ENCODE measurements around the gene FNDC3A. TPM values are rescaled to one million over a fixed set of nuclear protein-coding genes. Genes with fewer than 3 reads are reported as not detected.

Gene FNDC3A
- total RNA-seq, 3 donors from 2014 or later (not counting 1 experiment from before 2014, with no cell fraction given) = 38.3 to 46.0 (median 41.5) TPM

GRCh38 chr13:48950501-48950875, 25.2 kb upstream of the FNDC3A start:
- H3K9me3 ChIP-seq (ENCODE audit: control insufficient read depth, insufficient read depth, low read length) = no peaks in the 10 kb centered on the region
- H3K36me3 ChIP-seq (ENCODE audit: control insufficient read depth, insufficient read depth, low read length) = no peaks in the 10 kb centered on the region
- no peaks in the 10 kb centered on the region for H3K4me1 Mint-ChIP-seq
- H3K27me3 ChIP-seq (ENCODE audit: control insufficient read depth, insufficient read depth, low read length) = no peaks in the 10 kb centered on the region
- TF ChIP-seq, protein P1, sequence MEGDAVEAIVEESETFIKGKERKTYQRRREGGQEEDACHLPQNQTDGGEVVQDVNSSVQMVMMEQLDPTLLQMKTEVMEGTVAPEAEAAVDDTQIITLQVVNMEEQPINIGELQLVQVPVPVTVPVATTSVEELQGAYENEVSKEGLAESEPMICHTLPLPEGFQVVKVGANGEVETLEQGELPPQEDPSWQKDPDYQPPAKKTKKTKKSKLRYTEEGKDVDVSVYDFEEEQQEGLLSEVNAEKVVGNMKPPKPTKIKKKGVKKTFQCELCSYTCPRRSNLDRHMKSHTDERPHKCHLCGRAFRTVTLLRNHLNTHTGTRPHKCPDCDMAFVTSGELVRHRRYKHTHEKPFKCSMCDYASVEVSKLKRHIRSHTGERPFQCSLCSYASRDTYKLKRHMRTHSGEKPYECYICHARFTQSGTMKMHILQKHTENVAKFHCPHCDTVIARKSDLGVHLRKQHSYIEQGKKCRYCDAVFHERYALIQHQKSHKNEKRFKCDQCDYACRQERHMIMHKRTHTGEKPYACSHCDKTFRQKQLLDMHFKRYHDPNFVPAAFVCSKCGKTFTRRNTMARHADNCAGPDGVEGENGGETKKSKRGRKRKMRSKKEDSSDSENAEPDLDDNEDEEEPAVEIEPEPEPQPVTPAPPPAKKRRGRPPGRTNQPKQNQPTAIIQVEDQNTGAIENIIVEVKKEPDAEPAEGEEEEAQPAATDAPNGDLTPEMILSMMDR (IDR thresholded peaks at IDR 0.05) = no peak
- no peak overlapping the region for H3K27ac ChIP-seq (ENCODE audit: low read length)
- intact Hi-C loops (cut with micrococcal nuclease) = no loop called here
- H3K4me3 ChIP-seq (ENCODE audit: low read length) = no peak overlapping the region
- DNase-seq (no peak), ATAC-seq (no peak)
- no peaks in the 10 kb centered on the region for H3K4me1 ChIP-seq (ENCODE audit: control insufficient read depth, insufficient read depth, low read length)
- H3K27ac Mint-ChIP-seq = no peak overlapping the region
- WGBS (ENCODE audit: insufficient coverage) = 79% methylated on average over 1 of the region's 1 CpG
- no peaks in the 10 kb centered on the region for H3K9me3 Mint-ChIP-seq
- no peak overlapping the region for H3K4me3 Mint-ChIP-seq
- H3K27me3 Mint-ChIP-seq (ENCODE audit: low read depth in 2 of 2) = peaks cover 11% of the 10 kb centered on the region in 2 donors
- H3K36me3 Mint-ChIP-seq = no peaks in the 10 kb centered on the region

GRCh38 chr13:48954081-48954480, 21.6 kb upstream of the FNDC3A start:
- no peak overlapping the region for H3K4me3 ChIP-seq (ENCODE audit: low read length)
- H3K4me1 Mint-ChIP-seq = no peaks in the 10 kb centered on the region
- no peak overlapping the region for H3K27ac Mint-ChIP-seq
- TF ChIP-seq, protein P1 (IDR thresholded peaks at IDR 0.05) = no peak
- intact Hi-C loops (cut with micrococcal nuclease) = no loop called here
- H3K36me3 ChIP-seq (ENCODE audit: control insufficient read depth, insufficient read depth, low read length) = no peaks in the 10 kb centered on the region
- H3K9me3 Mint-ChIP-seq = no peaks in the 10 kb centered on the region
- H3K27me3 ChIP-seq (ENCODE audit: control insufficient read depth, insufficient read depth, low read length) = no peaks in the 10 kb centered on the region
- WGBS (ENCODE audit: insufficient coverage) = 94% methylated on average over 6 of the region's 6 CpGs
- no peak overlapping the region for H3K4me3 Mint-ChIP-seq
- ATAC-seq (no peak), DNase-seq (no peak)
- no peaks in the 10 kb centered on the region for H3K4me1 ChIP-seq (ENCODE audit: control insufficient read depth, insufficient read depth, low read length)
- no peak overlapping the region for H3K27ac ChIP-seq (ENCODE audit: low read length)
- H3K9me3 ChIP-seq (ENCODE audit: control insufficient read depth, insufficient read depth, low read length) = no peaks in the 10 kb centered on the region
- peaks cover 7 to 11% of the 10 kb centered on the region in 2 donors for H3K27me3 Mint-ChIP-seq (ENCODE audit: low read depth in 2 of 2)
- no peaks in the 10 kb centered on the region for H3K36me3 Mint-ChIP-seq

GRCh38 chr13:48955536-48955935, 20.2 kb upstream of the FNDC3A start:
- Histone ChIP-seq H3K27ac (ENCODE audit: low read length) (no peak overlapping the region), H3K4me3 (ENCODE audit: low read length) (no peak overlapping the region), H3K36me3 (ENCODE audit: control insufficient read depth, insufficient read depth, low read length) (no peaks in the 10 kb centered on the region), H3K27me3 (ENCODE audit: control insufficient read depth, insufficient read depth, low read length) (no peaks in the 10 kb centered on the region), H3K9me3 (ENCODE audit: control insufficient read depth, insufficient read depth, low read length) (no peaks in the 10 kb centered on the region), H3K4me1 (ENCODE audit: control insufficient read depth, insufficient read depth, low read length) (no peaks in the 10 kb centered on the region)
- Mint-ChIP-seq H3K36me3 (no peaks in the 10 kb centered on the region), H3K27me3 (ENCODE audit: low read depth in 2 of 2) (peaks cover 7 to 9% of the 10 kb centered on the region in 2 donors), H3K4me1 (no peaks in the 10 kb centered on the region), H3K4me3 (no peak overlapping the region), H3K9me3 (no peaks in the 10 kb centered on the region), H3K27ac (no peak overlapping the region)
- WGBS (ENCODE audit: insufficient coverage) = 70% methylated on average over 2 of the region's 2 CpGs
- no peak for ATAC-seq
- TF ChIP-seq, protein P1 (IDR thresholded peaks at IDR 0.05) = no peak
- DNase-seq = no peak
- intact Hi-C loops (cut with micrococcal nuclease) = no loop called here

DNA sequence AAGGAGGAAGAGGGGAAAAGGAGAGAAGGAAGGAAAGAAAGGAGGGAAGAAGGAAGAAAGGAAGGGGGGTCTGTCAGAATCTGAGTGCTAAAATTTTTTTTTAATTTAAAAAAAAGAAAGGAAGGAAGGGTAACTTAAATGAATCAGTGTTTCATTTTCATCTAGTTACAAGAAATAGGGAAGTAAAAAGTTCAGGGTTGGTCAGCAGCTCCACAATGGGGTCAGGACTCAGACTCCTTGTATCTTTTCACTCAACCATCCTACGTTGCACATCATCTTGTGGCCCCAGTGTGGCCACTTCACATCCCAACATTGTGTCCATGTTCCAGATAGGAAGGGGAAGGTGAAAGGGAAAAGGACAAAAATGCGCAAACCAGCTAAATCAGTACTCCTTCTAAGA, 14.3 kb upstream of the FNDC3A start:
- Mint-ChIP-seq H3K4me1 (no peaks in the 10 kb centered on the region), H3K27ac (no peak overlapping the region), H3K27me3 (ENCODE audit: low read depth in 2 of 2) (peaks cover 7 to 14% of the 10 kb centered on the region in 2 donors), H3K9me3 (no peaks in the 10 kb centered on the region), H3K36me3 (no peaks in the 10 kb centered on the region), H3K4me3 (no peak overlapping the region)
- Histone ChIP-seq H3K4me3 (ENCODE audit: low read length) (no peak overlapping the region), H3K27me3 (ENCODE audit: control insufficient read depth, insufficient read depth, low read length) (no peaks in the 10 kb centered on the region), H3K27ac (ENCODE audit: low read length) (no peak overlapping the region), H3K9me3 (ENCODE audit: control insufficient read depth, insufficient read depth, low read length) (no peaks in the 10 kb centered on the region), H3K36me3 (ENCODE audit: control insufficient read depth, insufficient read depth, low read length) (no peaks in the 10 kb centered on the region), H3K4me1 (ENCODE audit: control insufficient read depth, insufficient read depth, low read length) (no peaks in the 10 kb centered on the region)
- WGBS (ENCODE audit: insufficient coverage) = no CpG with 5 or more reads among the region's 2 CpGs
- intact Hi-C loops (cut with micrococcal nuclease) = no loop called here
- DNase-seq = no peak
- TF ChIP-seq, protein P1 (IDR thresholded peaks at IDR 0.05) = no peak
- ATAC-seq = no peak

All from natural killer cell (primary cell).